NT2/D1 (cell line): ENCODE data around the gene LRRC34.

Source experiments
- YY1 ChIP-seq: IDR thresholded peaks from 2 replicates; pipeline ENCODE4 v1.6.1; 2011; ENCODE audit not compliant: insufficient read length, insufficient read depth
- ZNF274 ChIP-seq: IDR thresholded peaks from 2 replicates; pipeline ENCODE4 v1.6.1; 2011; ENCODE audit warnings: mild to moderate bottlenecking, low read depth, low read length

GRCh38 chr3:169744366-169745054, 68.2 kb downstream of the LRRC34 start:
- TF ChIP-seq YY1 (no peak), ZNF274 (no peak)
